OCI-LY7 (cell line): Measurements from ENCODE around the gene RAB17. TPM values are rescaled to one million over a fixed set of nuclear protein-coding genes. Genes with fewer than 3 reads are reported as not detected.

Experiments
- BruUV-seq: library from RNA; stranded (reverse); fragments of 400-500 nt; replicated peaks from 2 replicates; lab custom pipeline; 2021; lab: Mats Ljungman, UMichigan
- CTCF ChIA-PET: fragments of 300-600 bp; sonication (Branson Sonifier 250); formaldehyde crosslinking; loops from one replicate; lab custom pipeline; 2022; ENCODE audit warnings: antibody characterized with exemption; ENCODE audit not compliant: unreplicated experiment; lab: Charles Lee
- POLR2A ChIA-PET: fragments of 300-600 bp; sonication (Branson Sonifier 250); formaldehyde crosslinking; loops from one replicate; lab custom pipeline; 2022; ENCODE audit warnings: antibody characterized with exemption; lab: Charles Lee
- DNase-seq: peaks from one replicate; pipeline ENCODE4 v3.0.0-alpha.2; 2015; ENCODE audit warnings: low spot score
- H2AFZ ChIP-seq: fragments of 200-600 bp; sonication (generic), shearing (Covaris generic); 2 replicates; pipeline ENCODE4 v1.6.1; 2014; ENCODE audit warnings: mild to moderate bottlenecking, antibody characterized with exemption, low read length, moderate library complexity
- H3K27ac ChIP-seq: fragments of 200-600 bp; sonication (generic); 2 replicates; pipeline ENCODE4 v1.5.1; 2014; ENCODE audit warnings: mixed run types, low read depth, mild to moderate bottlenecking, moderate library complexity, low read length, inconsistent platforms; ENCODE audit not compliant: poor library complexity, severe bottlenecking
- H3K36me3 ChIP-seq: fragments of 200-600 bp; sonication (generic); 2 replicates; pipeline ENCODE4 v1.6.1; 2014; ENCODE audit warnings: mild to moderate bottlenecking, antibody characterized with exemption, low read length, moderate library complexity, mixed read lengths; ENCODE audit not compliant: insufficient read depth
- H3K4me1 ChIP-seq: fragments of 200-600 bp; sonication (generic); 2 replicates; pipeline ENCODE4 v1.5.1; 2014; ENCODE audit warnings: mild to moderate bottlenecking, low read length; ENCODE audit not compliant: insufficient read depth, poor library complexity, severe bottlenecking
- H3K4me2 ChIP-seq: fragments of 200-600 bp; sonication (generic); 2 replicates; pipeline ENCODE4 v1.6.1; 2014; ENCODE audit warnings: mild to moderate bottlenecking, low read length
- H3K4me3 ChIP-seq: fragments of 200-600 bp; sonication (generic); 2 replicates; pipeline ENCODE4 v1.5.1; 2014; ENCODE audit warnings: mild to moderate bottlenecking, low read depth, low read length; ENCODE audit not compliant: poor library complexity, severe bottlenecking
- H3K79me2 ChIP-seq: fragments of 200-600 bp; sonication (generic); 2 replicates; pipeline ENCODE4 v1.6.1; 2016; ENCODE audit warnings: low read depth, mild to moderate bottlenecking, low read length, moderate library complexity, mixed read lengths; ENCODE audit not compliant: insufficient read depth
- H3K9me2 ChIP-seq: fragments of 200-600 bp; sonication (generic); 2 replicates; pipeline ENCODE4 v1.6.1; 2016; ENCODE audit warnings: mild to moderate bottlenecking, low read length, mixed read lengths; ENCODE audit not compliant: insufficient read depth
- H3K9me3 ChIP-seq: fragments of 200-600 bp; sonication (generic); 2 replicates; pipeline ENCODE4 v1.6.1; 2014; ENCODE audit warnings: mild to moderate bottlenecking, mixed run types, low read length, mixed read lengths
- H4K20me1 ChIP-seq: fragments of 200-600 bp; sonication (generic); 2 replicates; pipeline ENCODE4 v1.6.1; 2014; ENCODE audit warnings: mild to moderate bottlenecking, antibody characterized with exemption, low read length, moderate library complexity, mixed read lengths; ENCODE audit not compliant: insufficient read depth
- CTCF ChIP-seq: fragments of 200-600 bp; sonication (generic); conservative IDR thresholded peaks from 2 replicates; pipeline ENCODE4 v1.5.1; 2014; ENCODE audit warnings: mild to moderate bottlenecking, antibody characterized with exemption, low read length, moderate library complexity, mixed read lengths
- EZH2phosphoT487 ChIP-seq: fragments of 200-600 bp; sonication (generic); IDR thresholded peaks from 2 replicates; pipeline ENCODE4 v1.6.1; 2018; ENCODE audit warnings: low read depth, borderline replicate concordance, mild to moderate bottlenecking, mixed run types, antibody characterized with exemption, low read length, moderate library complexity, mixed read lengths
- intact Hi-C: fragments of 100-400 bp; cut with micrococcal nuclease; formaldehyde crosslinking; loops from one replicate; pipeline ENCODE4 v1.10.0; 2022; ENCODE audit not compliant: unreplicated experiment
- total RNA-seq, 2 experiments: library from RNA; depleted of rRNA in 1 of 2; stranded (reverse); fragments of >200 nt in 1 of 2; shearing (Covaris generic) in 1 of 2; gene quantifications; 2 replicates each; pipeline ENCODE4 v1.2.3, GENCODE V29; 2014 to 2022

Gene RAB17
- total RNA-seq, 2 experiments from 2014 or later: not detected

GRCh38 chr2:237588044-237588696 lies 2.4 kb downstream of the RAB17 start:
- no peaks in the 10 kb centered on the region for H3K9me3 ChIP-seq
- TF ChIP-seq CTCF (no peak), EZH2phosphoT487 (no peak)
- no peak overlapping the region for H2AFZ ChIP-seq
- no peaks in the 10 kb centered on the region for H3K36me3 ChIP-seq
- ChIA-PET POLR2A (no interaction called here), CTCF (no interaction called here)
- no peaks in the 10 kb centered on the region for H3K79me2 ChIP-seq
- no TSS peak for BruUV-seq
- DNase-seq: no peak
- no peaks in the 10 kb centered on the region for H4K20me1 ChIP-seq
- no peaks in the 10 kb centered on the region for H3K9me2 ChIP-seq
- peaks cover 7% of the 10 kb centered on the region for H3K4me1 ChIP-seq
- intact Hi-C loops: loop anchor here (10.0 kb wide), 1 partner anchor 187 kb away; no protein-coding TSS in a partner anchor
- no peak overlapping the region for H3K4me3 ChIP-seq
- H3K4me2 ChIP-seq: no peak overlapping the region
- H3K27ac ChIP-seq: no peak overlapping the region

GRCh38 chr2:237585590-237586221 lies 4.8 kb downstream of the RAB17 start:
- no peak overlapping the region for H2AFZ ChIP-seq
- no peaks in the 10 kb centered on the region for H3K79me2 ChIP-seq
- no peaks in the 10 kb centered on the region for H3K9me2 ChIP-seq
- no peak for DNase-seq
- no peak overlapping the region for H3K27ac ChIP-seq
- no peaks in the 10 kb centered on the region for H3K9me3 ChIP-seq
- TF ChIP-seq EZH2phosphoT487: no peak
- no peak for TF ChIP-seq CTCF
- BruUV-seq: no TSS peak
- H3K4me1 ChIP-seq: no peaks in the 10 kb centered on the region
- H4K20me1 ChIP-seq: no peaks in the 10 kb centered on the region
- no peaks in the 10 kb centered on the region for H3K36me3 ChIP-seq
- H3K4me3 ChIP-seq: no peak overlapping the region
- H3K4me2 ChIP-seq: no peak overlapping the region
- ChIA-PET POLR2A (no interaction called here), CTCF (no interaction called here)
- intact Hi-C loops: loop anchor here (10.0 kb wide), 1 partner anchor 189 kb away; no protein-coding TSS in a partner anchor
